ENCODE measurements around the gene IFT43.

DNA sequence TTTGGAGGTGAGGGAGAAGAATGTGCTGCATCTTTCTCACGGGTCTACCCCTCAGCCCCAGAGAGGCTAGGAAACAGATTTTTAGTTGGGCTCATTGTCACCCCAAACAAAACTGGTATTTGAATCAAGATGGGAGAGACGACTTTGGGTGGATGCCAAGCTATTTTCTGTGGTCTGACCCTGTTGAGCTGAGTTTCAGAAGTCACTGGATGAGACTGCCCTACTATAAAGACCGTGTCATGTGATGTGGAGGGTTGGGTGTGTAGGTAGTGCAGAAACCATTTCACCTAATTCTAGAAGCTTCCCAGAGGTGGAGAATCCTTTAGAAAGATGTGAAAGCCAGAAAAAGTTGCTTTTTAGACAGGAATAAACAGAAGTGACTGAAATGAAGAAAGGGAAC is 60.2 kb downstream of the IFT43 start:
- TF ChIP-seq SP1 (IDR thresholded peaks at IDR 0.05), result no peak
- no peak for TF ChIP-seq PKNOX1 (IDR thresholded peaks at IDR 0.05)
- no peak for TF ChIP-seq FOXA1 (IDR thresholded peaks at IDR 0.05)
- TF ChIP-seq TARDBP (IDR thresholded peaks at IDR 0.05), result no peak
- no peak for TF ChIP-seq BHLHE40 (IDR thresholded peaks at IDR 0.05; ENCODE audit: borderline replicate concordance)
- no peak for TF ChIP-seq FOXM1 (IDR thresholded peaks at IDR 0.05; ENCODE audit: borderline replicate concordance)
- no peak for TF ChIP-seq FOXK2 (IDR thresholded peaks at IDR 0.05)

Data from HEK293T (cell line).